GM12891 (cell line): Measurements from ENCODE around the gene HSF2.

ENCODE experiments used
- PAX5 ChIP-seq: IDR thresholded peaks from 2 replicates; pipeline ENCODE4 v1.6.1; 2011; ENCODE audit warnings: low read length, moderate library complexity, mild to moderate bottlenecking; ENCODE audit not compliant: insufficient read depth, severe bottlenecking
- POLR2A ChIP-seq: IDR thresholded peaks from 2 replicates; pipeline ENCODE4 v1.6.1; 2011; ENCODE audit warnings: low read depth, low read length, control low read depth
- POLR2AphosphoS5 ChIP-seq: IDR thresholded peaks from 2 replicates; pipeline ENCODE4 v1.6.1; 2011; ENCODE audit warnings: low read depth, low read length, control low read depth
- POU2F2 ChIP-seq: IDR thresholded peaks from 2 replicates; pipeline ENCODE4 v1.6.1; 2011; ENCODE audit warnings: low read depth, mild to moderate bottlenecking, control low read depth, low read length, moderate library complexity
- SPI1 ChIP-seq: IDR thresholded peaks from 2 replicates; pipeline ENCODE4 v1.6.1; 2011; ENCODE audit warnings: low read depth, low read length, control low read depth
- TAF1 ChIP-seq: IDR thresholded peaks from 2 replicates; pipeline ENCODE4 v1.6.1; 2011; ENCODE audit warnings: low read depth, low read length, control low read depth

GRCh38 chr6:122406187-122406586 is 6.7 kb downstream of the HSF2 start:
- TF ChIP-seq POLR2A (no peak), POLR2AphosphoS5 (no peak), SPI1 (no peak), TAF1 (no peak), POU2F2 (no peak), PAX5 (no peak)
